Spleen (tissue), 7 donors: Measurements from ENCODE around the gene MATR3.

Experiments used
- POLR2A ChIP-seq, 3 donors: fragments of 450-650 bp; IDR thresholded peaks; one replicate each; pipeline ENCODE4 v1.5.1; 2017; ENCODE audit warnings: antibody characterized with exemption in 3 of 3, mild to moderate bottlenecking in 1 of 3
- POLR2AphosphoS5 ChIP-seq, 3 donors: sonication (generic); formaldehyde crosslinking; IDR thresholded peaks; one replicate each; pipeline ENCODE4 v1.5.1; 2017; ENCODE audit warnings: antibody characterized with exemption in 3 of 3
- TF ChIP-seq, protein P1 (sequence below), 11 experiments: fragments of 200-600 bp in 7 of 11; fragments of 450-650 bp in 4 of 11; sonication (generic) in 4 of 11; IDR thresholded peaks in 8 of 11; conservative IDR thresholded peaks in 3 of 11; 1 replicate in 7 of 11; 2 replicates in 4 of 11; pipeline versions ENCODE4 v1.4.0 to v1.8.0; 2016 to 2021; ENCODE audit warnings: antibody characterized with exemption in 11 of 11, inconsistent platforms in 4 of 11, mild to moderate bottlenecking in 1 of 11
- donor health status: DM: no; HTN: no; CAD: no; lungs with moderate emphysema.
- donor health status: DM: no; HTN: no; CAD: no.
- donor health status: DM: no; HTN: no; CAD: no.

DNA sequence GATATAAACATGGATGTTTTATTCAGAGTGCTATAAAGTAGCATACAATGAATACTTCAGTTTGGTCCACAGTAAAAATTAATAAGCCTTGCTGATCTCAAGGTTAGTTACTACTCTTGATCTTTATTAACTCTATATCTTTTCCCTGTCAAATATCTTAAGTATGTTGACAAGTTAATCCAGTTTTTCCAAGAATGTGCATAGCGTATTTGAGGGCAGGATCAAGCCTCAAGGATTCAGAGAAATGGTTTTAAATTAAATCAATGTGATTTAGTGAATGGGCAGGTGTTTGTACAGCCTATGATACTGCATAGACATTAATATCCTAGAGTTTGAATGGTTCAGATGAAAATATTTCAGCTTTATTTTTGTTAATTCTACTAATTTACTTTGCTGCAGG lies 20.7 kb downstream of the MATR3 start:
- TF ChIP-seq, protein P1, sequence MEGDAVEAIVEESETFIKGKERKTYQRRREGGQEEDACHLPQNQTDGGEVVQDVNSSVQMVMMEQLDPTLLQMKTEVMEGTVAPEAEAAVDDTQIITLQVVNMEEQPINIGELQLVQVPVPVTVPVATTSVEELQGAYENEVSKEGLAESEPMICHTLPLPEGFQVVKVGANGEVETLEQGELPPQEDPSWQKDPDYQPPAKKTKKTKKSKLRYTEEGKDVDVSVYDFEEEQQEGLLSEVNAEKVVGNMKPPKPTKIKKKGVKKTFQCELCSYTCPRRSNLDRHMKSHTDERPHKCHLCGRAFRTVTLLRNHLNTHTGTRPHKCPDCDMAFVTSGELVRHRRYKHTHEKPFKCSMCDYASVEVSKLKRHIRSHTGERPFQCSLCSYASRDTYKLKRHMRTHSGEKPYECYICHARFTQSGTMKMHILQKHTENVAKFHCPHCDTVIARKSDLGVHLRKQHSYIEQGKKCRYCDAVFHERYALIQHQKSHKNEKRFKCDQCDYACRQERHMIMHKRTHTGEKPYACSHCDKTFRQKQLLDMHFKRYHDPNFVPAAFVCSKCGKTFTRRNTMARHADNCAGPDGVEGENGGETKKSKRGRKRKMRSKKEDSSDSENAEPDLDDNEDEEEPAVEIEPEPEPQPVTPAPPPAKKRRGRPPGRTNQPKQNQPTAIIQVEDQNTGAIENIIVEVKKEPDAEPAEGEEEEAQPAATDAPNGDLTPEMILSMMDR (IDR thresholded peaks at IDR 0.05 in 8 of 11, conservative IDR thresholded peaks at IDR 0.05 in 3 of 11), result no peak
- TF ChIP-seq POLR2A (IDR thresholded peaks at IDR 0.05), result no peak
- no peak for TF ChIP-seq POLR2AphosphoS5 (IDR thresholded peaks at IDR 0.05)
